ENCODE measurements around the gene CHSY1.
A peak's percentile ranks its signal among the peaks of the same experiment; 100 is the strongest.
"Not testable (repeated sequence)": the region's sequence is repeated elsewhere in the genome, so short reads cannot be mapped to it uniquely, and the experiment has no call there.

The CHSY1 gene

GRCh38 chr15:101217446-101217845 lies 34.4 kb downstream of the CHSY1 start:
- peak; percentile 29; the same call in 1 of the 2 replicates for TF ChIP-seq CTCF (IDR thresholded peaks at IDR 0.05; ENCODE audit: control insufficient read depth, extremely low read depth, insufficient read depth)
- peak; percentile 85 for DNase-seq (ENCODE audit: low read depth)
- H3K4me3 ChIP-seq (ENCODE audit: low read depth, low read length): peak overlapping the region; percentile 31

- no peak for TF ChIP-seq CTCF (IDR thresholded peaks at IDR 0.05; ENCODE audit: control insufficient read depth, extremely low read depth, insufficient read depth)
These were observed 35.7 kb downstream of the CHSY1 start for GRCh38 chr15:101216100-101216499.

GRCh38 chr15:101215681-101216080 lies 36.2 kb downstream of the CHSY1 start:
- no peak overlapping the region for H3K4me3 ChIP-seq (ENCODE audit: low read depth, low read length)
- no peak for DNase-seq (ENCODE audit: low read depth)
- no peak for TF ChIP-seq CTCF (IDR thresholded peaks at IDR 0.05; ENCODE audit: control insufficient read depth, extremely low read depth, insufficient read depth)

More at GRCh38 chr15:101216100-101216499, 35.7 kb downstream of the CHSY1 start:
- no peak overlapping the region for H3K4me3 ChIP-seq (ENCODE audit: low read depth, low read length)
- DNase-seq (ENCODE audit: low read depth): no peak

GRCh38 chr15:101214435-101215097 lies 37.3 kb downstream of the CHSY1 start:
- not testable (repeated sequence) for H3K4me3 ChIP-seq (ENCODE audit: low read depth, low read length); DNase-seq (ENCODE audit: low read depth)

GRCh38 chr15:101213570-101213969 lies 38.3 kb downstream of the CHSY1 start:
- no peak for TF ChIP-seq CTCF (IDR thresholded peaks at IDR 0.05; ENCODE audit: control insufficient read depth, extremely low read depth, insufficient read depth)
- no peak overlapping the region for H3K4me3 ChIP-seq (ENCODE audit: low read depth, low read length)
- DNase-seq (ENCODE audit: low read depth): no peak

GRCh38 chr15:101213147-101213546 lies 38.7 kb downstream of the CHSY1 start:
- no peak for TF ChIP-seq CTCF (IDR thresholded peaks at IDR 0.05; ENCODE audit: control insufficient read depth, extremely low read depth, insufficient read depth)
- no peak overlapping the region for H3K4me3 ChIP-seq (ENCODE audit: low read depth, low read length)
- no peak for DNase-seq (ENCODE audit: low read depth)

- no peak for DNase-seq (ENCODE audit: low read depth)
- H3K4me3 ChIP-seq (ENCODE audit: low read depth, low read length): no peak overlapping the region
- no peak for TF ChIP-seq CTCF (IDR thresholded peaks at IDR 0.05; ENCODE audit: control insufficient read depth, extremely low read depth, insufficient read depth)
These were observed 40.0 kb downstream of the CHSY1 start for GRCh38 chr15:101211897-101212296.
